ENCODE data around the gene CASP8.

- TF ChIP-seq ATF3 (IDR thresholded peaks at IDR 0.05; ENCODE audit: insufficient read depth, low read depth, low read length) (no peak), RFX5 (IDR thresholded peaks at IDR 0.05; ENCODE audit: borderline replicate concordance, low read depth, low read length) (no peak), POLR2A (IDR thresholded peaks at IDR 0.05; ENCODE audit: control extremely low read depth in 1 of 2, low read depth in 2 of 2, low read length in 2 of 2) (no peak), USF2 (IDR thresholded peaks at IDR 0.05; ENCODE audit: low read length) (no peak), POLR2AphosphoS5 (IDR thresholded peaks at IDR 0.05; ENCODE audit: low read depth, low read length) (no peak), RAD21 (IDR thresholded peaks at IDR 0.05 in 1 of 2, conservative IDR thresholded peaks at IDR 0.05 in 1 of 2; ENCODE audit: low read depth in 2 of 2, low read length in 2 of 2) (no peak), HDAC2 (IDR thresholded peaks at IDR 0.05; ENCODE audit: borderline replicate concordance in 1 of 2, low read depth in 2 of 2, low read length in 2 of 2) (no peak), MAFK (IDR thresholded peaks at IDR 0.05; ENCODE audit: low read depth, low read length) (no peak), KDM1A (IDR thresholded peaks at IDR 0.05; ENCODE audit: borderline replicate concordance, low read length) (no peak), TBP (IDR thresholded peaks at IDR 0.05; ENCODE audit: low read depth, low read length) (no peak), KDM5A (IDR thresholded peaks at IDR 0.05; ENCODE audit: low read length) (no peak)
- TF ChIP-seq, protein P1, sequence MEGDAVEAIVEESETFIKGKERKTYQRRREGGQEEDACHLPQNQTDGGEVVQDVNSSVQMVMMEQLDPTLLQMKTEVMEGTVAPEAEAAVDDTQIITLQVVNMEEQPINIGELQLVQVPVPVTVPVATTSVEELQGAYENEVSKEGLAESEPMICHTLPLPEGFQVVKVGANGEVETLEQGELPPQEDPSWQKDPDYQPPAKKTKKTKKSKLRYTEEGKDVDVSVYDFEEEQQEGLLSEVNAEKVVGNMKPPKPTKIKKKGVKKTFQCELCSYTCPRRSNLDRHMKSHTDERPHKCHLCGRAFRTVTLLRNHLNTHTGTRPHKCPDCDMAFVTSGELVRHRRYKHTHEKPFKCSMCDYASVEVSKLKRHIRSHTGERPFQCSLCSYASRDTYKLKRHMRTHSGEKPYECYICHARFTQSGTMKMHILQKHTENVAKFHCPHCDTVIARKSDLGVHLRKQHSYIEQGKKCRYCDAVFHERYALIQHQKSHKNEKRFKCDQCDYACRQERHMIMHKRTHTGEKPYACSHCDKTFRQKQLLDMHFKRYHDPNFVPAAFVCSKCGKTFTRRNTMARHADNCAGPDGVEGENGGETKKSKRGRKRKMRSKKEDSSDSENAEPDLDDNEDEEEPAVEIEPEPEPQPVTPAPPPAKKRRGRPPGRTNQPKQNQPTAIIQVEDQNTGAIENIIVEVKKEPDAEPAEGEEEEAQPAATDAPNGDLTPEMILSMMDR (IDR thresholded peaks at IDR 0.05; ENCODE audit: control extremely low read depth in 1 of 3, insufficient read depth in 1 of 3, low read depth in 1 of 3, low read length in 3 of 3), result no peak
- TF ChIP-seq, protein P2, sequence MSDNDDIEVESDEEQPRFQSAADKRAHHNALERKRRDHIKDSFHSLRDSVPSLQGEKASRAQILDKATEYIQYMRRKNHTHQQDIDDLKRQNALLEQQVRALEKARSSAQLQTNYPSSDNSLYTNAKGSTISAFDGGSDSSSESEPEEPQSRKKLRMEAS (IDR thresholded peaks at IDR 0.05), result no peak
Observed at GRCh38 chr2:201266629-201267028, 6.3 kb downstream of the CASP8 start.
